GM18505 (cell line): ENCODE measurements around the gene SEC14L1.
"Not testable (repeated sequence)": the region's sequence is repeated elsewhere in the genome, so short reads cannot be mapped to it uniquely, and the experiment has no call there.

ENCODE experiments used
- ATAC-seq: cut with Tn5 transposase; IDR thresholded peaks from one replicate; pipeline ENCODE4 v1.9.1; 2021; ENCODE audit not compliant: unreplicated experiment
- POLR2A ChIP-seq: IDR thresholded peaks from 4 replicates; pipeline ENCODE4 v1.6.1; 2011; ENCODE audit warnings: borderline replicate concordance; ENCODE audit not compliant: insufficient read depth, insufficient read length; ENCODE audit errors: extremely low read depth

The SEC14L1 gene

DNA sequence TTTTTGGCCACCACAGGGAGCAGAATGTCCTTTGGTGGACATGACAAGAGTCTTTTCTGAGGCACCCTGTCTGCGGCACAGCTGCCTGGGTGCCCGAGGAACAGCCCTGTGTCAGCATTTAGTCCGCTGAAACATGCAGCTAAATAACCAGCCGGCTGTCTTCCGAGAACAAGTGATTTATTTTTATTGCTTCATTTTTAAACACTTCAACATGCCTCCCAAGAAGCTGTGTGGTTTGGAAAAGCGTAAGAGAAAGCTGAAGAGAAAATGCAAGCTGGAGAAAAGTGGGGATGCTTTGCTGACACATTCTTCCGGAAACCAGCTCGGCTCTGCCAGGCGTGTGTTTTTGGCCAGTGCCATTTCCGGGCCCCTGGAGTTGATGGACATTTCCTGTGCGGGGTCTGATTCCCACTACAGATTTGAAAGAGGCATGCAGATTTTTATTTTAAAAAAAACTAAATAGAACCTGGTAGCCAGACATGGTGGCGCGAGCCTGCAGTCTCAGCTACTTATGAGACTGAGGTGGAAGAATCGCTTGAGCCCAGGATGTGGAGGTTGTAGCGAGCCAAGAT is 94.7 kb downstream of the SEC14L1 start:
- TF ChIP-seq POLR2A: no peak
- ATAC-seq: no peak

DNA sequence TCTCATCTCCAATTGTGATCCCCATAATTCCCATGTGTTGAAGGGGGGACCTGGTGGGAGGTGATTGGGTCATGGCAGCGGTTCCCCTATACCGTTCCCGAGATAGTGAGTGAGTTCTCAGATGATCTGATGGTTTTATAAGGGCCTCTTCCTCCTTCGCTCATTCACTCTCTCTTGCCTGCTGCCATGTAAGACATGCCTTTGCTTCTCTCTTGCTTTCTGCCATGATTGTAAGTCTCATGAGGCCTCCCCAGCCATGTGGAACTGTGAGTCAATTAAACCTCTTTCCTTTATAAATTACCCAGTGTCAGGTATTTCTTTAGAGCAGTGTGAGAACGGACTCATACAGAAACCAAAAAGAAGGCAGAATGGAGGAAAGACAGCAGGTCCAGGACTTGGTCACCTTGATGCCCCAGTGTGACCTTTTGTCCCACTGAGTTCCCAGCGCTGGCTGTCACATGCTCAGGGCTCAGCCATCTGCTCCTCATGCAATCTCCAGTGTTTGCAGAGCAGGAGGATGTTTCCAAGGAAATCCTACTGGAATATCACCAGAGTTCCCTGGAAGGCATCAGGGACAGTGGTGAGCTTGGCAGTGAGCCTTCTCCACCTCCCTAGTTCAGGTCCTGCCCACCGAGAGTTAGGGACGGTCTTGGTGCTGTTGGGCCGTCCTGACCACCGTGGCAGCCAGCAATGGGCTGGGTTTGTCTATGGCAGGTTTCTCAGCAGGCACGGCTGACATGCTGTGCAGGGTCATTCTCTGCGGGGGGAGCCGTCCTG is 96.7 kb downstream of the SEC14L1 start:
- no peak for ATAC-seq
- no peak for TF ChIP-seq POLR2A

DNA sequence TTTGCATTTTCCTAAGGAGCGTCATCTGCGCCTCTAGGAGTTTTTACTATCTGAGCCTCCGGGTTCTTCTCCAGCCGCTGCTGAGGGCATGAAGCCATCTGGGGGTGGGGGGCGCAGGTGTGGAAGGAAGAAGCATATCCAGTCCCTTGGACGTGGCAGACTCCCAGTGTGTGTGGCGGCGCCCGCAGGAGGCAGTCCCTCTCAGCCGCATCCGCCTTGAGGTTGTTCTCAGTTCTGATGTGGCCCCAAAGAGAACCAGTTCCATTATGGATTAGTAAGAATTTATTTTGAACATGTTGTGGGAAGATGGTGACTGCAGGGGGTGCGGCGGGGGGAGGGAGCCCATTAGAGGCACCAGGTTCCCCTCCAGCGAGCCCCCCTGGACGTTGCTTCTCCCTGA is 100.2 kb downstream of the SEC14L1 start:
- TF ChIP-seq POLR2A: no peak
- no peak for ATAC-seq

DNA sequence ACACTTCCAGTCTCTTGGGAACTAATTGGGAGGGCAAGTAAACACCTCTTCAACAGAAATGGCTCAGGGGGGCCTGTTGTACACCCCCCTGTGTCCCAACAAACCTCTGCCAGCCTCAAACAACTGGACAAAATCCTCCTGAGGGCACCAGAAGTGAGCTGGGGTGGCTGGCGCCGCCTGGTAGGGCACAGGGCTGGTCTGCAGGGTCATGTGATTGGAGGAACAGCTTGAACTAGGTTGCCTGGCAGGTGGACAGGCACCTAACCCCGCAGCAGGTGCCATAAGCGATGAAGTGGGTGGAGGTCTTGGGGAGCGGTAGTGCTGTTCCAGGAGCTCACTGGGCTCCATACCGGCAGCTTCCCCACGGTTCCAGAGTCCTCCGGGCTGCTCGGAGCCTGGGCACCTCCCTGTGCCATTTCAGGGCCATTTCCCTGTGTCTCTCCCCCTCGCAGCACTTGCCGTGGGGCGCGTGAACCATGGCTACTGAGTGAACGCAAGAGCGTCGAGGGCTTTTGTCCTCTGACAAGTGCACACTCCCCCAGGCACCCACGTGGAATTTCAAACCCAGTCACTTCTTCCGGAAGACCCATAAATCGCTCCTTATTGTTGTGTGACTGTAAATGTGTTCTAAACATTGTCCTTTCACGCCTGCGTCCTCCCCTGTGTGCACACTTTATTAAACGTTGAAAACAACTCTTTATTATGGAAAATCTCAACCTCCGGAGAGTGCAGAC is 101.5 kb downstream of the SEC14L1 start:
- no peak for ATAC-seq
- no peak for TF ChIP-seq POLR2A

DNA sequence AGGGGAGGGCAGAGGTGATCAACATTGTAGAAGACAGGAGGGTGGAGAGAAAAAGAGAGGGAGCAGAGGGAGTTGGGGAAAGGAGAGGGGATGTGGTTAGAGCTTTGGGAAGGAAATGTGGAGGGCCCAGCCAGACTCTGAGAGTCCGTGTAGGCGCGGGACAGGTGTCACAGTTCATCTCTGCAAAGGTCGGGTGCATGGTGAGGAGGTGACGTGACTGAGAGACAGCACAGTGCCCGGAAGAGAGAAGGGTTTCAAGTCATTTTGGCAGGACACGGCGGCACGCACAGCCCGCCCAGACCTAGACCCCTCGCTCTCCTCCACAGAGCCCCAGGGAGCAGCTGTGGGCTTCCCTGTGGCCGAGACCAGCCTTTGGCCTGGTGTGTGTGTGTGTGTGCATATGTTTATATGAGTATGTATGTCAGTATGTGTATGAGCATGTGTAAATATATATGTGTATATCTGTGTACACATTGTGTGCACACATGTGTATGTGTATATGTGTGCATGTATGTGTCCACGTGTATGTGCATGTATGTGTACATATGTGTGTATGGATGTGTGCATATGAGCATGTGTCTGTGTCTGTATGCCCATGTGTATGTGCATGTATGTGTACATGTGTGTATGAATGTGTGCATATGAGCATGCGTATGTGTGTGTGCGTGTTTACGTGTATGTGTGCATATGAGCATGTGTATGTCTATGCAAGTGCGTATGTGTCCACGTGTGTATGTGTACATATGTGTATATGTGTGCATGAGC is 104.6 kb downstream of the SEC14L1 start:
- TF ChIP-seq POLR2A: peak; percentile 19
- ATAC-seq: peak; percentile 44

DNA sequence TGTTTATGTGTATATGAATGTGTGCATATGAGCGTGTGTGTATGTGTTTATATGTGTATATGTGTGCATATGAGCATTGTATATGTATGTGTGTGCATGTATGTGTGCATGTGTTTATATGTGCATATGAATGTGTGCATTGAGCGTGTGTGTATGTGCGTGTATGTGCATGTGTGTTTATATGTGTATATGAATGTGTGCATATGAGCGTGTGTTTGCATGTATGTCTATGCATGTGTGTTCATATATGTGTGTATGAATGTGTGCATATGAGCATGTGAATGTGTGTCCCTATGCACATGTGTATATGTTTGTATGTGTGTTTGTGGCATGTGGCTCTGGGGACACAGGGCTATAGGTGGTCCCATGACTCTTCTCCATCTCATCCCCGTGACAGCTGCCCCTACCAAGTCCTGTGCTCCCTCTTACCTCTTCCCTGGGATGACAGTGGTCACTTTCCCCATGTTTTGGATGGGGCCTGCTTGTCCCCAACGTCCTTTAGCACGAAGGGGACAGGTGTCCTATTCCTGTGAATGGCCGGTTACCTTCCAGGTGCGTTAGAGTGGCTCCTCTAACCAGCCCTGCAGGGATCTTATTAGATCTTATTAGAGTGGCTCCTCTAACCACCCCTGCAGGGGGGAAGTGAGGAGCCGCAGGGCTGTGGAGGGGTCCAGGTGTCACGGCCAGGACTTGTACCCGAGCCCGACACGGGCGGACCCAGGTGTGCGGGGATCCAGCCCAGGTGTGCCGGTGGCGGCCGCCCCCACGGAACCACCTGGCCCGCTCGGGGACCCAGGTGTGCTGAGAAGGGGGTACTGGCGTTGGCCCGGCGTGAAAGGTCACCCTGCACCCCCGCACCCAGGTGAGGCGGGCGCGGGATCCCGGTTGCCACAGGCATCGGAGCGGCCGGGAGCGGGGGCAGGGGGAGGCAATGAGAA is 105.6 kb downstream of the SEC14L1 start:
- ATAC-seq: peak; percentile 9
- TF ChIP-seq POLR2A: no peak

DNA sequence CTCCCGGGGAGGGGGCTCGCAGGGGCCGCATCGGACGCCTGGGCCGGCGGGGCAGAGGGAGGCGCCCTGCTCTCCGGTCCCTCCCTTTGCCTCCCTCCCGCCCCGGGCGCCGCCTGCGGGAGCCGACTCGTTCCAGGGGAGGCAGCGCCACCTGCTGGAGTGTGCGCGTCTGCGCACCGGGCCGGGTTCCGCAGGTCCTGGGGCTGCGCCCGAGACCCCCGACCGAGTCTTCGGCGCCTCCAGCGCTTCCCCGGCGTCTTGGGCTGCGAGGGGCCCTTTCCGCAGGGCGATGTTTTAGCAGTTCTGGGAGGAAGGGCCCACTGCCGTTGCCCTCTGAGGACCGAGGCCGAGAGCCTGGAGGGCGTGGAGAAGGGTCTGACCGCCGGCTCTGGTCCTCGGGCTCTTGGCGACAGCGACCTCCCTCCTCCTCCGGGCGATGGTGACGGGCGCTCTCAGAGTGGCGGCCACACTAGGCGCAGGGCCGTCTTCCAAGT is 106.3 kb downstream of the SEC14L1 start:
- peak; percentile 49 for ATAC-seq

DNA sequence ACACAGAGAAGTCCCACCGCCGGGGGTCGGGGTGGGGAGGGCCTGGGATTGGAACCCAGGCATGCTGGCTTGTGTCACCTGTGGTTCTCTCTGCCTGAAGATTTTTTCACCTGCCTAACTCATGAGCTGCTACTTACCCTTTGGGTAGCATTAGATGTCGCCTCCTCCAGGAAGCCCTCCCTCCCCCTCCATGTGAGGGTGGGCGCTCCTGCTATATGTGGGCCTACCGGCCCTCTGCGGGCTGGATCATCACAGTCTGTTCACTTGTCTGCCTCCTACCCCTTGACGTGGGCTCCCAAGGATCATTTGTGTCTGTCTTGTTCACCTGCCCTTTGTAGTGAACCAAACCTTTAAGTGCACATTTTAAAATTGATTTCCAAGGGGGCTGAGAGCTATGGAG is 106.8 kb downstream of the SEC14L1 start:
- ATAC-seq: no peak
- no peak for TF ChIP-seq POLR2A

More for the DNA sequence above, 106.3 kb downstream of the SEC14L1 start:
- TF ChIP-seq POLR2A: no peak

DNA sequence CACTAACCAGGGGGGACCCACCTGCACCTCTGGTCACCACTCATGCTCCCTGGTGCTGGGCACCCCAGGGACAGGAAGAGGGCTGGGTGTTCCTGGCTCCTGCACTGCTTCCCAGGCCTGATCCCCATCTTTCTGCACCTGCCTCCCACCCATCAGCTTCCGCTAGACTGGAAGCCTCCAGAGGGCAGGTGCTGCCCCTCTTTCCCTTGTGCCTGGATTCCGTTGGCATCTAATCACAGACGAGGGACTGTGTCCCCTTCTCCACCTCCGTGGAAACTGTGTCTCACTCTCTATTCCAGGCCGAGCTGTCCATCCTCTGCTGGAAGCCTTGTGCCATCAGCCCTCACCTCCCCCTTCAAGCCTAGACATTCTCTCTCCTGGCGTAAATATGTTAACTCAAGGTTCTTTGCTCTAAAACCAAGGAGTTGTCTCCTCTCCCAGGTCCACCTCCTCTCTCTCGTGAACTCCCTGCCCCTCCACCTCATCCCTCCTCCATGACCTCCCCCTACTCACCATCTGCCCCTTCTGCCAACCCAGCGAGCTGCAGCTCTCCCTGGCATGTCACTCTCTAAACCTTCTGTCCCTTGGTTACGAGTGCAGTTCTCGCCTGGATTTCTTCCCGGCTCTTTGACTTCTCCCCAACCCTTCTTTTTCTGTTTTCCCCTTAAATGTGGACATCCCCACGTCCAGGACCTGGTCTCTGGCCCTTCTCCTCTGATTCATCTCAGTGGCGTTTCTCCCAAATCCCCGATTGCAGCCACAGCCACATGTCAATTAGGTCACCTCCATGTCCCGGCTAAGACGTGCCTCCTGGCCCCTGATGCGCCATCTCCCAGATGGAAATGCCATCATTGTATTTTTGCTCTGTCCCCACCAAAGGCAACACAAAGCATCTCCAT is 107.7 kb downstream of the SEC14L1 start:
- ATAC-seq: no peak
- no peak for TF ChIP-seq POLR2A

DNA sequence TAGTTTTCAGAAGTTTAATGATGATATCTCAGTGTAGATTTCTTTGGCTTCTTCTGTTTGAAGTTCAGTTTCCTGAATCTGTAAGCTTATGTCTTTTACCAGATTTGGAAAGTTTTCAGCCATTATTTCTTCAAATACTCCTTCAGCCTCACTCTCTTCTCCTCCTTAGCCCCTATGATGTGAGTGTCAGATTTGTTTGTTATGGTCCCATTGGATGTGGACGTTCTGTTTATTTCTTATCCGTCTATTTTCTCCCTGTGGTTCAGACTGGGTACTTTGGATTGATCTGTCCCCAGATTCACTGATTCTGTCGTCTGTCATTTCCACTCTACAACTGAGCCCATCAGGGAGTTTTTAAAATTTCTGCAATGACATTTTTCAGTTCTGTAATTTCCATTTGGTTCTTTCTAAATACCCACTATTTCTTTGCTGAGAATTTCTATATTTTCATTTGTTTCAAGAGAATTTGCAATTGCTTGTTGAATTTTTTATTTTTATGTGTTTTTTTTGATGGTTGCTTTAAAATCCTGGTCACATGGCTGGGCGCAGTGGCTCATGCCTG is 110.9 kb downstream of the SEC14L1 start:
- no peak for ATAC-seq
- TF ChIP-seq POLR2A: no peak

DNA sequence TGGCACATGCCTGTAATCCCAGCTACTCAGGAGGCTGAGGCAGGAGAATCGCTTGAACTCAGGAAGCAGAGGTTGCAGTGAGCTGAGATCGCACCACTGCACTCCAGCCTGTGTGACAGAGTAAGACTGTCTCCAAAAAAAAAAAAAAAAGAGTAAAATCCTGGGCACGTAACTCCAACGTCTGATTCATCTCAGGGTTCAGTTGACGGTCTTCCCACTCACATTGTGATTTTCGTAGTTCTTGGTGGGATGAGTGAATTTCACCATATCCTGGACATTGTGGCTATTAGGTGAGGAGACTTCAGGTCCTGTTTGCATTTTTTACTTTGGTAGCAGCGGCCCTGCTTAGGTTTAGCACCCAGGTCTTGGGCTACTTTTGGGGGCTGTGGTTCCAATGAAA is 111.5 kb downstream of the SEC14L1 start:
- ATAC-seq: not testable (repeated sequence)
